ENCODE data around the gene RFXAP. TPM values are rescaled to one million over a fixed set of nuclear protein-coding genes. Genes with fewer than 3 reads are reported as not detected.

RFXAP gene
- total RNA-seq, 2 experiments from 2014 or later: 14.1 to 15.4 TPM

GRCh38 chr13:36814465-36814864 lies 4.6 kb upstream of the RFXAP start:
- POLR2A ChIA-PET: no interaction called here

GRCh38 chr13:36815062-36815461 lies 4.0 kb upstream of the RFXAP start:
- CTCF ChIA-PET: interaction anchor here (0.7 to 1.3 kb wide), 9 partner anchors 12 to 178 kb away, joined by 3 to 5 read pairs (median 3); no protein-coding TSS in a partner anchor
- intact Hi-C loops (cut with micrococcal nuclease): no loop called here
- H3K4me3 Mint-ChIP-seq: no peak overlapping the region

More at GRCh38 chr13:36814465-36814864, 4.6 kb upstream of the RFXAP start:
- TF ChIP-seq CTCF (IDR thresholded peaks at IDR 0.05): no peak
- H3K27ac Mint-ChIP-seq: no peak overlapping the region
- no peak for ATAC-seq
- H3K9me3 Mint-ChIP-seq: no peaks in the 10 kb centered on the region
- intact Hi-C loops (cut with micrococcal nuclease): no loop called here
- no peak for DNase-seq
- no peaks in the 10 kb centered on the region for H3K36me3 Mint-ChIP-seq (ENCODE audit: low read depth)
- CTCF ChIA-PET: interaction anchor here (1.3 kb wide), 2 partner anchors 22 to 140 kb away, joined by 3 to 5 read pairs; no protein-coding TSS in a partner anchor
- H3K27me3 Mint-ChIP-seq: peaks cover 15% of the 10 kb centered on the region
- H3K4me1 Mint-ChIP-seq (ENCODE audit: low read depth): peaks cover 11% of the 10 kb centered on the region
- H3K4me3 Mint-ChIP-seq: no peak overlapping the region

GRCh38 chr13:36817996-36818803 lies 822 bp upstream of the RFXAP start:
- CTCF ChIA-PET: no interaction called here
- POLR2A ChIA-PET: interaction anchor here (0.8 to 1.0 kb wide), 2 partner anchors 9 to 20 kb away, joined by 3 to 4 read pairs; no protein-coding TSS in a partner anchor
- H3K4me3 Mint-ChIP-seq: peak overlapping the region; percentile 99
- intact Hi-C loops (cut with micrococcal nuclease): no loop called here
- no peak for DNase-seq
- peak overlapping the region; percentile 83 for H3K27ac Mint-ChIP-seq
- peaks cover 35% of the 10 kb centered on the region for H3K4me1 Mint-ChIP-seq (ENCODE audit: low read depth)
- H3K9me3 Mint-ChIP-seq: no peaks in the 10 kb centered on the region
- peaks cover 14% of the 10 kb centered on the region for H3K36me3 Mint-ChIP-seq (ENCODE audit: low read depth)
- peaks cover 4% of the 10 kb centered on the region for H3K27me3 Mint-ChIP-seq
- TF ChIP-seq CTCF (IDR thresholded peaks at IDR 0.05): no peak
- no peak for ATAC-seq

More at GRCh38 chr13:36815062-36815461, 4.0 kb upstream of the RFXAP start:
- Mint-ChIP-seq H3K9me3 (no peaks in the 10 kb centered on the region), H3K4me1 (ENCODE audit: low read depth) (peaks cover 11% of the 10 kb centered on the region), H3K36me3 (ENCODE audit: low read depth) (peaks cover 5% of the 10 kb centered on the region), H3K27me3 (peaks cover 11% of the 10 kb centered on the region), H3K27ac (no peak overlapping the region)
- no peak for ATAC-seq
- POLR2A ChIA-PET: no interaction called here
- TF ChIP-seq CTCF (IDR thresholded peaks at IDR 0.05): peak; percentile 45
- DNase-seq: peak; percentile 33

- peak overlapping the region; percentile 93 for H3K27ac Mint-ChIP-seq
- ATAC-seq (peak; percentile 15), DNase-seq (peak; percentile 57)
- POLR2A ChIA-PET: interaction anchor here (0.6 kb wide), 1 partner anchor 9 kb away, joined by 3 read pairs; no protein-coding TSS in a partner anchor
- peaks cover 48% of the 10 kb centered on the region for H3K4me1 Mint-ChIP-seq (ENCODE audit: low read depth)
- no peaks in the 10 kb centered on the region for H3K27me3 Mint-ChIP-seq
- intact Hi-C loops (cut with micrococcal nuclease): no loop called here
- CTCF ChIA-PET: no interaction called here
- H3K36me3 Mint-ChIP-seq (ENCODE audit: low read depth): peaks cover 15% of the 10 kb centered on the region
- no peak for TF ChIP-seq CTCF (IDR thresholded peaks at IDR 0.05)
- no peaks in the 10 kb centered on the region for H3K9me3 Mint-ChIP-seq
- peak overlapping the region; percentile 99 for H3K4me3 Mint-ChIP-seq
Measured at GRCh38 chr13:36819739-36820090, 693 bp downstream of the RFXAP start.

- Mint-ChIP-seq H3K4me3 (peak overlapping the region; percentile 99), H3K27me3 (no peaks in the 10 kb centered on the region), H3K9me3 (no peaks in the 10 kb centered on the region), H3K27ac (peak overlapping the region; percentile 93), H3K4me1 (ENCODE audit: low read depth) (peaks cover 52% of the 10 kb centered on the region), H3K36me3 (ENCODE audit: low read depth) (peaks cover 20% of the 10 kb centered on the region)
- ATAC-seq: peak; percentile 37
- ChIA-PET CTCF (no interaction called here), POLR2A (interaction anchor here (0.6 kb wide), 1 partner anchor 8 kb away, joined by 3 read pairs; no protein-coding TSS in a partner anchor)
- DNase-seq: no peak
- TF ChIP-seq CTCF (IDR thresholded peaks at IDR 0.05): no peak
- intact Hi-C loops (cut with micrococcal nuclease): no loop called here
Measured at GRCh38 chr13:36820222-36820621, 1.2 kb downstream of the RFXAP start.
